Hepatocyte (in vitro differentiated cells): ENCODE results near the gene CABLES2.

Experiments
- EZH2 ChIP-seq: fragments of 200-600 bp; sonication (generic); IDR thresholded peaks from 2 replicates; pipeline ENCODE4 v1.6.1; 2016; ENCODE audit warnings: antibody characterized with exemption, mild to moderate bottlenecking, borderline replicate concordance
- EZH2phosphoT487 ChIP-seq: fragments of 200-600 bp; sonication (generic); IDR thresholded peaks from one replicate; pipeline ENCODE4 v1.6.1; 2018; ENCODE audit warnings: antibody characterized with exemption, mild to moderate bottlenecking, low read depth, moderate library complexity; ENCODE audit not compliant: unreplicated experiment, severe bottlenecking
- TF ChIP-seq, protein P1 (sequence below): fragments of 200-600 bp; sonication (generic); IDR thresholded peaks from 2 replicates; pipeline ENCODE4 v1.5.1; 2016; ENCODE audit warnings: antibody characterized with exemption, mild to moderate bottlenecking; ENCODE audit not compliant: poor library complexity

DNA sequence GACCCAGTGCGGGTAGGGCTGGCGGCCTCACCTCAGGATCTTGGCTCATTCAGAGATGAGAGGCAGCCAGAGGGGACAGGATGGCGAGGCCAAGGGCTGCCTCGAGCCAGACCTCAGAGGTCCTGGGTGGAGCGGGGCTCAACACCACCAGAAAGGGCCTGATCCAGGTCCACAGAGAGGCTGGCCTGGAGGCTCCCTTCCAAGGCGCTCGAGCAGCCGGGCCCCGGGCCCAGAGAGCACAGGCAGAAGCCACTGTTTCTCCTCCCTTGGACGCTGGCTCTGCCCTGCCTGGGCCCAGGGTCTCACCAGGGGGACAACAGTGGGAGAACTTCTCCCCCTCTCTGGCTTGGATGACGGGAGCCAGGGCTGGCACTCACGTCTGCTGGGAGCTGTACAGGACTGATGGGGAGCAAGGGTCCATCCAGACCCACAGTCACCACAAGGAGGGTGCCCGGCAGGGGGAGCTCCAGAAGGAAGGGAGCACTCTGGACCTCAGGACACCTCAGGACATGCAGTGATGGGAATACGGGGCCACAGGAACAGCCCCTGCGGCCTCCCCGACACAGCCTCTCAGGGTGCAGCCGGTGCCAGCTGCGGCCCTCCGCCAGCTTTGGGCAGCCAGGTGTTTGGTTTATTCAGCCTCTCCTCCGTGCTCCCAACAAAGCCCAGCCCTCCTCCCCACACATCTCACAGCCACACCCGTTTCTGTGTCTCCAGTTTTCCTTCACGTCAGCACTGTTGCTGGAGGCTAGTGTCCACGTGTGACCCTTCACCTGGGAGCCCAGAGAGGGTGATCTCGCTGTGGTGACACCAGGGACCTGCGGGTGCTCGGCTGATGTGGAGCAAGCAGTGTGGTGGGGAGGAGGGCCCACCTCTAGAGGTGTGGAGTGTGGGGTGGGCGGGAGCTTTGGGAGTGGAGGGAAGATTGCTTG, 11.5 kb downstream of the CABLES2 start:
- TF ChIP-seq, protein P1, sequence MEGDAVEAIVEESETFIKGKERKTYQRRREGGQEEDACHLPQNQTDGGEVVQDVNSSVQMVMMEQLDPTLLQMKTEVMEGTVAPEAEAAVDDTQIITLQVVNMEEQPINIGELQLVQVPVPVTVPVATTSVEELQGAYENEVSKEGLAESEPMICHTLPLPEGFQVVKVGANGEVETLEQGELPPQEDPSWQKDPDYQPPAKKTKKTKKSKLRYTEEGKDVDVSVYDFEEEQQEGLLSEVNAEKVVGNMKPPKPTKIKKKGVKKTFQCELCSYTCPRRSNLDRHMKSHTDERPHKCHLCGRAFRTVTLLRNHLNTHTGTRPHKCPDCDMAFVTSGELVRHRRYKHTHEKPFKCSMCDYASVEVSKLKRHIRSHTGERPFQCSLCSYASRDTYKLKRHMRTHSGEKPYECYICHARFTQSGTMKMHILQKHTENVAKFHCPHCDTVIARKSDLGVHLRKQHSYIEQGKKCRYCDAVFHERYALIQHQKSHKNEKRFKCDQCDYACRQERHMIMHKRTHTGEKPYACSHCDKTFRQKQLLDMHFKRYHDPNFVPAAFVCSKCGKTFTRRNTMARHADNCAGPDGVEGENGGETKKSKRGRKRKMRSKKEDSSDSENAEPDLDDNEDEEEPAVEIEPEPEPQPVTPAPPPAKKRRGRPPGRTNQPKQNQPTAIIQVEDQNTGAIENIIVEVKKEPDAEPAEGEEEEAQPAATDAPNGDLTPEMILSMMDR = no peak
- TF ChIP-seq EZH2 = no peak
- no peak for TF ChIP-seq EZH2phosphoT487
